Mesenchymal stem cell (in vitro differentiated cells and primary cell): ENCODE measurements around the gene TTC7B.

ENCODE experiments used
- DNase-seq: peaks from one replicate; pipeline ENCODE4 v3.0.0-alpha.2; 2013
- H2AFZ ChIP-seq: one replicate; pipeline ENCODE4 v1.6.1; 2013; ENCODE audit warnings: low read depth, mild to moderate bottlenecking, control low read depth, inconsistent platforms, low read length, moderate library complexity
- H2AK5ac ChIP-seq: 2 replicates; pipeline ENCODE4 v1.6.1; 2013; ENCODE audit warnings: low read length, moderate library complexity, mild to moderate bottlenecking, inconsistent platforms; ENCODE audit not compliant: severe bottlenecking
- H2BK120ac ChIP-seq: one replicate; pipeline ENCODE4 v1.6.1; 2013; ENCODE audit warnings: low read depth, mild to moderate bottlenecking, inconsistent platforms, low read length, moderate library complexity
- H2BK12ac ChIP-seq, 2 experiments: one replicate each; pipeline ENCODE4 v1.6.1; 2013; ENCODE audit warnings: inconsistent platforms in 2 of 2, low read length in 2 of 2, mild to moderate bottlenecking in 2 of 2, moderate library complexity in 2 of 2, control low read depth in 1 of 2
- H2BK15ac ChIP-seq: one replicate; pipeline ENCODE4 v1.6.1; 2013; ENCODE audit warnings: mild to moderate bottlenecking, low read depth, inconsistent platforms; ENCODE audit not compliant: poor library complexity, severe bottlenecking
- H2BK5ac ChIP-seq: 2 replicates; pipeline ENCODE4 v1.6.1; 2013; ENCODE audit warnings: low read depth, mild to moderate bottlenecking, low read length, control low read depth, inconsistent platforms; ENCODE audit not compliant: poor library complexity, severe bottlenecking
- H3K14ac ChIP-seq, 2 experiments: one replicate each; pipeline ENCODE4 v1.6.1; 2013; ENCODE audit warnings: inconsistent platforms in 2 of 2, low read length in 2 of 2, control low read depth in 1 of 2, mild to moderate bottlenecking in 1 of 2, moderate library complexity in 1 of 2
- H3K18ac ChIP-seq, 2 experiments: one replicate each; pipeline ENCODE4 v1.6.1; 2013; ENCODE audit warnings: inconsistent platforms in 2 of 2, low read length in 2 of 2, control low read depth in 1 of 2, low read depth in 1 of 2, mild to moderate bottlenecking in 1 of 2
- H3K23ac ChIP-seq, 2 experiments: one replicate each; pipeline ENCODE4 v1.6.1; 2013; ENCODE audit warnings: inconsistent platforms in 2 of 2, low read length in 2 of 2, mild to moderate bottlenecking in 2 of 2, moderate library complexity in 2 of 2, control low read depth in 1 of 2
- H3K27ac ChIP-seq: 2 replicates; pipeline ENCODE4 v1.5.1; 2013; ENCODE audit warnings: mild to moderate bottlenecking, moderate library complexity, low read length, control low read depth, inconsistent platforms; ENCODE audit not compliant: poor library complexity, severe bottlenecking
- H3K27me3 ChIP-seq, 2 experiments: 2 replicates each; pipeline versions ENCODE4 v1.6.1 to v1.7.0; 2013; ENCODE audit warnings: low read length in 2 of 2, mild to moderate bottlenecking in 2 of 2, moderate library complexity in 2 of 2, control low read depth in 1 of 2, inconsistent platforms in 1 of 2; ENCODE audit not compliant: control insufficient read depth in 1 of 2, insufficient read depth in 1 of 2
- H3K36me3 ChIP-seq, 2 experiments: 2 replicates each; pipeline versions ENCODE4 v1.6.1 to v1.7.0; 2013; ENCODE audit warnings: low read length in 2 of 2, control low read depth in 1 of 2, inconsistent platforms in 1 of 2, low read depth in 1 of 2, mild to moderate bottlenecking in 1 of 2; ENCODE audit not compliant: insufficient read depth in 2 of 2, control insufficient read depth in 1 of 2
- H3K4ac ChIP-seq, 2 experiments: one replicate each; pipeline ENCODE4 v1.6.1; 2013; ENCODE audit warnings: inconsistent platforms in 2 of 2, low read length in 2 of 2, mild to moderate bottlenecking in 2 of 2, moderate library complexity in 2 of 2, control low read depth in 1 of 2, low read depth in 1 of 2
- H3K4me1 ChIP-seq: 2 replicates; pipeline ENCODE4 v1.6.1; 2013; ENCODE audit warnings: low read depth, low read length, control low read depth; ENCODE audit not compliant: control insufficient read depth, insufficient read depth
- H3K4me2 ChIP-seq: 2 replicates; pipeline ENCODE4 v1.6.1; 2013; ENCODE audit warnings: low read length, mild to moderate bottlenecking, inconsistent platforms; ENCODE audit not compliant: poor library complexity, severe bottlenecking
- H3K4me3 ChIP-seq, 2 experiments: 2 replicates each; pipeline versions ENCODE4 v1.5.1 to v1.7.0; 2013; ENCODE audit warnings: low read length in 2 of 2, mild to moderate bottlenecking in 2 of 2, control low read depth in 1 of 2, low read depth in 1 of 2; ENCODE audit not compliant: insufficient read depth in 1 of 2
- H3K79me1 ChIP-seq: replicated peaks from 2 replicates; pipeline ENCODE4 v1.6.1; 2013; ENCODE audit warnings: mild to moderate bottlenecking, control low read depth, low read length, inconsistent platforms; ENCODE audit not compliant: poor library complexity, severe bottlenecking
- H3K9ac ChIP-seq: 2 replicates; pipeline ENCODE4 v1.7.0; 2013; ENCODE audit warnings: mild to moderate bottlenecking, low read length, moderate library complexity
- H3K9me3 ChIP-seq: 2 replicates; pipeline ENCODE4 v1.7.0; 2013; ENCODE audit warnings: mild to moderate bottlenecking, low read length; ENCODE audit not compliant: control insufficient read depth
- H4K8ac ChIP-seq: one replicate; pipeline ENCODE4 v1.6.1; 2013; ENCODE audit warnings: inconsistent platforms, mild to moderate bottlenecking, low read length, moderate library complexity
- H4K91ac ChIP-seq: one replicate; pipeline ENCODE4 v1.6.1; 2013; ENCODE audit warnings: mild to moderate bottlenecking, low read length, inconsistent platforms
- WGBS: methylation state at CpG from one replicate; pipeline ENCODE4 v1.1.7; 2013; ENCODE audit warnings: mixed read lengths; 5-methylcytosine and 5-hydroxymethylcytosine counted together

TTC7B gene

GRCh38 chr14:90664911-90665310 is 151.3 kb downstream of the TTC7B start:
- Histone ChIP-seq H3K4ac (no peak overlapping the region), H2BK120ac (no peak overlapping the region), H3K23ac (no peak overlapping the region), H2BK5ac (no peak overlapping the region), H3K9ac (no peak overlapping the region), H3K36me3 (peaks cover 0 to 21% of the 10 kb centered on the region in 2 experiments), H3K27me3 (no peaks in the 10 kb centered on the region), H3K27ac (no peak overlapping the region), H2AK5ac (no peak overlapping the region), H3K18ac (no peak overlapping the region), H2BK15ac (no peak overlapping the region), H3K9me3 (peaks cover 6% of the 10 kb centered on the region), H4K91ac (peak overlapping the region; percentile 31), H3K4me2 (no peak overlapping the region), H2AFZ (no peak overlapping the region), H3K4me3 (no peak overlapping the region), H4K8ac (no peak overlapping the region), H2BK12ac (no peak overlapping the region), H3K14ac (no peak overlapping the region), H3K79me1 (no peaks in the 10 kb centered on the region), H3K4me1 (peaks cover 6% of the 10 kb centered on the region)
- DNase-seq, result no peak
- WGBS, result 100% methylated on average over 1 of the region's 1 CpG

- H2BK12ac ChIP-seq, result no peak overlapping the region
- H3K4me3 ChIP-seq, result no peak overlapping the region
- no peak overlapping the region for H3K27ac ChIP-seq
- H3K4me2 ChIP-seq, result no peak overlapping the region
- no peak overlapping the region for H4K8ac ChIP-seq
- peaks cover 8% of the 10 kb centered on the region for H3K4me1 ChIP-seq
- H3K18ac ChIP-seq, result no peak overlapping the region
- no peak overlapping the region for H2BK15ac ChIP-seq
- H2BK120ac ChIP-seq, result no peak overlapping the region
- H3K27me3 ChIP-seq, result no peaks in the 10 kb centered on the region
- no peak for DNase-seq
- no peaks in the 10 kb centered on the region for H3K79me1 ChIP-seq
- WGBS, result 99% methylated on average over 5 of the region's 5 CpGs
- peaks cover 0 to 17% of the 10 kb centered on the region in 2 experiments for H3K36me3 ChIP-seq
- no peak overlapping the region for H3K9ac ChIP-seq
- no peak overlapping the region for H3K4ac ChIP-seq
- no peak overlapping the region for H3K14ac ChIP-seq
- no peak overlapping the region for H3K23ac ChIP-seq
- no peak overlapping the region for H2AFZ ChIP-seq
- H4K91ac ChIP-seq, result no peak overlapping the region
- H2BK5ac ChIP-seq, result no peak overlapping the region
- no peak overlapping the region for H2AK5ac ChIP-seq
- no peaks in the 10 kb centered on the region for H3K9me3 ChIP-seq
Measured at GRCh38 chr14:90663680-90664079, 152.6 kb downstream of the TTC7B start.

GRCh38 chr14:90663140-90663539 is 153.1 kb downstream of the TTC7B start:
- H3K4me1 ChIP-seq, result peaks cover 11% of the 10 kb centered on the region
- H2BK15ac ChIP-seq, result no peak overlapping the region
- H3K9me3 ChIP-seq, result no peaks in the 10 kb centered on the region
- no peaks in the 10 kb centered on the region for H3K27me3 ChIP-seq
- no peak overlapping the region for H3K4me2 ChIP-seq
- H3K27ac ChIP-seq, result no peak overlapping the region
- H4K91ac ChIP-seq, result no peak overlapping the region
- 93% methylated on average over 1 of the region's 5 CpGs for WGBS
- H2BK120ac ChIP-seq, result no peak overlapping the region
- no peak overlapping the region for H2BK5ac ChIP-seq
- H4K8ac ChIP-seq, result no peak overlapping the region
- no peak for DNase-seq
- no peak overlapping the region for H3K4me3 ChIP-seq
- no peak overlapping the region for H3K23ac ChIP-seq
- no peak overlapping the region for H3K14ac ChIP-seq
- no peak overlapping the region for H2AK5ac ChIP-seq
- no peak overlapping the region for H3K18ac ChIP-seq
- H3K9ac ChIP-seq, result no peak overlapping the region
- H3K79me1 ChIP-seq, result no peaks in the 10 kb centered on the region
- no peak overlapping the region for H2AFZ ChIP-seq
- H2BK12ac ChIP-seq, result no peak overlapping the region
- no peak overlapping the region for H3K4ac ChIP-seq
- peaks cover 0 to 23% of the 10 kb centered on the region in 2 experiments for H3K36me3 ChIP-seq

GRCh38 chr14:90661866-90662265 is 154.4 kb downstream of the TTC7B start:
- Histone ChIP-seq H3K18ac (no peak overlapping the region), H4K91ac (no peak overlapping the region), H2BK15ac (no peak overlapping the region), H3K4me2 (no peak overlapping the region), H2AFZ (no peak overlapping the region), H3K23ac (no peak overlapping the region), H2BK5ac (no peak overlapping the region), H3K79me1 (no peaks in the 10 kb centered on the region), H3K36me3 (peaks cover 4 to 24% of the 10 kb centered on the region in 2 experiments), H3K27ac (no peak overlapping the region), H3K9ac (no peak overlapping the region), H3K4me3 (no peak overlapping the region), H3K4me1 (peaks cover 11% of the 10 kb centered on the region), H2BK120ac (no peak overlapping the region), H3K9me3 (no peaks in the 10 kb centered on the region), H2AK5ac (no peak overlapping the region), H3K14ac (no peak overlapping the region), H3K4ac (no peak overlapping the region), H4K8ac (no peak overlapping the region), H2BK12ac (no peak overlapping the region), H3K27me3 (no peaks in the 10 kb centered on the region)
- WGBS, result 82% methylated on average over 7 of the region's 7 CpGs
- no peak for DNase-seq
